ENCODE results near the gene TMEM168.

The TMEM168 gene

GRCh38 chr7:112714917-112715316 is 75.3 kb downstream of the TMEM168 start:
- no peaks in the 10 kb centered on the region for H3K36me3 ChIP-seq (ENCODE audit: insufficient read depth, low read length)
- H3K9me2 ChIP-seq (ENCODE audit: low read depth, low read length): no peaks in the 10 kb centered on the region
- no peak overlapping the region for H3K4me3 ChIP-seq (ENCODE audit: low read depth, low read length, poor library complexity, severe bottlenecking)
- no peaks in the 10 kb centered on the region for H3K27me3 ChIP-seq (ENCODE audit: insufficient read depth, low read length)
- H3K4me2 ChIP-seq (ENCODE audit: low read length): no peak overlapping the region
- TF ChIP-seq CTCF (IDR thresholded peaks at IDR 0.05; ENCODE audit: low read length): no peak
- no peak for TF ChIP-seq EZH2 (IDR thresholded peaks at IDR 0.05; ENCODE audit: borderline replicate concordance, low read length)
- no peaks in the 10 kb centered on the region for H3K4me1 ChIP-seq (ENCODE audit: insufficient read depth, low read length, severe bottlenecking)
- H3K9me3 ChIP-seq (ENCODE audit: low read length): no peaks in the 10 kb centered on the region
- H3F3A ChIP-seq (ENCODE audit: insufficient read depth, low read length): no peaks in the 10 kb centered on the region
- H2AFZ ChIP-seq (ENCODE audit: low read length): no peak overlapping the region
- H4K20me1 ChIP-seq (ENCODE audit: insufficient read depth, low read length): no peaks in the 10 kb centered on the region
- H3K9ac ChIP-seq (ENCODE audit: low read length): no peak overlapping the region
- no peak overlapping the region for H3K27ac ChIP-seq (ENCODE audit: low read depth, low read length, poor library complexity, severe bottlenecking)
- no peaks in the 10 kb centered on the region for H3K79me2 ChIP-seq (ENCODE audit: insufficient read depth, low read length)
